Heart left ventricle (tissue), 16 donors: Measurements from ENCODE around the gene PLCB1. TPM values are rescaled to one million over a fixed set of nuclear protein-coding genes. Genes with fewer than 3 reads are reported as not detected.

Source experiments
- ATAC-seq, 4 donors: fragments of 200-7000 bp; cut with Tn5 transposase; one replicate each; pipeline ENCODE4 v1.9.1; 2020 to 2022; ENCODE audit warnings: moderate library complexity in 4 of 4, mild to moderate bottlenecking in 3 of 4, moderate number of reproducible peaks in 1 of 4
- DNase-seq, 5 donors: peaks; one replicate each; pipeline ENCODE4 v3.0.0-alpha.2; 2020
- H3K27ac ChIP-seq, 12 donors: fragments of 200-600 bp; sonication (generic) in 4 of 12; one replicate each; pipeline versions ENCODE4 v1.5.0 to v1.8.0; 2016 to 2022; ENCODE audit warnings: mild to moderate bottlenecking in 2 of 12
- H3K27me3 ChIP-seq, 9 donors: fragments of 200-600 bp; sonication (generic) in 2 of 9; one replicate each; pipeline versions ENCODE4 v1.5.1 to v1.8.0; 2016 to 2022; ENCODE audit warnings: mild to moderate bottlenecking in 3 of 9
- H3K36me3 ChIP-seq, 9 donors: fragments of 200-600 bp; sonication (generic) in 2 of 9; one replicate each; pipeline versions ENCODE4 v1.5.0 to v1.8.0; 2018 to 2022; ENCODE audit warnings: mild to moderate bottlenecking in 2 of 9
- H3K4me1 ChIP-seq, 12 donors: fragments of 200-600 bp; sonication (generic) in 4 of 12; one replicate each; pipeline versions ENCODE4 v1.5.0 to v1.8.0; 2016 to 2022; ENCODE audit warnings: mild to moderate bottlenecking in 3 of 12
- H3K4me3 ChIP-seq, 12 donors: fragments of 200-600 bp; sonication (generic) in 4 of 12; one replicate each; pipeline versions ENCODE4 v1.5.0 to v1.8.0; 2017 to 2022; ENCODE audit warnings: mild to moderate bottlenecking in 9 of 12, moderate library complexity in 4 of 12
- H3K9me3 ChIP-seq, 12 donors: fragments of 200-600 bp; sonication (generic) in 4 of 12; one replicate each; pipeline versions ENCODE4 v1.5.0 to v1.8.0; 2016 to 2022; ENCODE audit warnings: mild to moderate bottlenecking in 1 of 12
- POLR2A ChIP-seq, 2 donors: fragments of 450-650 bp; IDR thresholded peaks; one replicate each; pipeline ENCODE4 v1.6.1; 2017; ENCODE audit warnings: antibody characterized with exemption in 2 of 2, mild to moderate bottlenecking in 2 of 2, moderate library complexity in 2 of 2
- WGBS, 4 donors: extraction: QIAGEN DNeasy Blood & Tissue Kit in 2 of 4; methylation state at CpG; one replicate each; pipeline versions ENCODE4 v1.1.5 to v1.1.7; 2013 to 2018; 5-methylcytosine and 5-hydroxymethylcytosine counted together
- intact Hi-C, 10 donors: fragments of 100-400 bp; cut with DNase I; formaldehyde crosslinking; loops; one replicate each; pipeline versions ENCODE4 v1.11.1 to v1.14.2; 2022
- polyA plus RNA-seq, 2 donors: library from polyadenylated mRNA; stranded (reverse); fragments of 200-250 nt; gene quantifications; one replicate each; pipeline ENCODE4 v1.2.3, GENCODE V29; 2013
- total RNA-seq, 9 donors: library from RNA; depleted of rRNA in 2 of 9; stranded (reverse); fragments of >200 nt in 2 of 9; fragmentation: NEBNext Ultra II Directional in 3 of 9; extraction: Animal tissue kit (Norgen Biotek cat#: 25700) in 3 of 9; gene quantifications; one replicate each; pipeline versions ENCODE4 v1.1.0 to v1.2.4, GENCODE V29; 2016 to 2023
- TF ChIP-seq, protein P1 (sequence below), 12 donors: fragments of 200-600 bp; sonication (generic) in 4 of 12; IDR thresholded peaks; one replicate each; pipeline versions ENCODE4 v1.5.0 to v1.8.0; 2018 to 2022; ENCODE audit warnings: antibody characterized with exemption in 12 of 12, mild to moderate bottlenecking in 5 of 12
- donor health status: ischemic (EF 13 %, LVEDD 7.1; RV severe dilation, severe dysfunction).
- donor health status: healthy with polysubstance abuse.
- donor health status: DM: no; HTN: yes; CAD: no.
- donor health status: DM: no; HTN: no; CAD: no.
- donor health status: ischemic (EF 25% LVEDD 6.9; RV normal size, moderate dysfunction).
- donor health status: ischemic (EF 25% LVEDD 5.7; RV mildly dilated, moderate dysfunction).
- donor health status: healthy.
- donor health status: DM: yes; HTN: yes; CAD: no.
- donor health status: ischemic (EF 35%, LVEDD 5.7; RV mildly dilated, moderate dysfunction).
- donor health status: nonischemic (EF 11% LVEDD 7.7; RV severe dilation, severe dysfunction).
- donor health status: DM: yes; HTN: yes; CAD: no.
- donor health status: PGD.
- donor health status: ischemic (EF 29% LVEDD 5.4; RV normal size, mild dysfunction).
- donor health status: nonischemic (EF 23%, LVEDD 6.1; RV moderate dilation, normal function).

PLCB1 gene
- total and polyA plus RNA-seq, 11 donors = 2.5 to 12.1 (median 7.4) TPM

DNA sequence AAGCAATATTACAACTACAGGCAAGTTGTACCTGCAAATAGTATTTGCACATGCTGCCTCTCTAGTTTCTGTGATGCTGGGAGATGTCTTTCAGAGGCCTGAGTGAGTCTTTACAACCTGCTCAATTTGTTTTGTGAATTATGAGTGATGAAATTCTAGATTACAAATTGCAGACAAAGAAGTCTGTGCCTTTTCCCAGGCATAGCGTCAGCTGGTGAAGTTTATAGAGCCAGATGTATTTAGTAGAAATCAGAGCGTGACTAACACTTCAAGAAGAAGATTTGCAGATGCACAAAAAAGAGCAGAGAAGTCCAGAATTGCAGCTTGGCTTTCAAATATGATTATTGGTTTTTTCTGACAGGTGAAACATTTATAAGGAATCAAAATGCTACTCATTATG, 289.9 kb downstream of the PLCB1 start:
- H3K27ac ChIP-seq = no peak overlapping the region
- ATAC-seq = no peak
- intact Hi-C loops = no loop called here
- H3K4me1 ChIP-seq = peaks cover 0 to 14% (median 0%) of the 10 kb centered on the region in 12 donors
- H3K36me3 ChIP-seq = no peaks in the 10 kb centered on the region
- no peak overlapping the region for H3K4me3 ChIP-seq
- no peak for DNase-seq
- TF ChIP-seq, protein P1, sequence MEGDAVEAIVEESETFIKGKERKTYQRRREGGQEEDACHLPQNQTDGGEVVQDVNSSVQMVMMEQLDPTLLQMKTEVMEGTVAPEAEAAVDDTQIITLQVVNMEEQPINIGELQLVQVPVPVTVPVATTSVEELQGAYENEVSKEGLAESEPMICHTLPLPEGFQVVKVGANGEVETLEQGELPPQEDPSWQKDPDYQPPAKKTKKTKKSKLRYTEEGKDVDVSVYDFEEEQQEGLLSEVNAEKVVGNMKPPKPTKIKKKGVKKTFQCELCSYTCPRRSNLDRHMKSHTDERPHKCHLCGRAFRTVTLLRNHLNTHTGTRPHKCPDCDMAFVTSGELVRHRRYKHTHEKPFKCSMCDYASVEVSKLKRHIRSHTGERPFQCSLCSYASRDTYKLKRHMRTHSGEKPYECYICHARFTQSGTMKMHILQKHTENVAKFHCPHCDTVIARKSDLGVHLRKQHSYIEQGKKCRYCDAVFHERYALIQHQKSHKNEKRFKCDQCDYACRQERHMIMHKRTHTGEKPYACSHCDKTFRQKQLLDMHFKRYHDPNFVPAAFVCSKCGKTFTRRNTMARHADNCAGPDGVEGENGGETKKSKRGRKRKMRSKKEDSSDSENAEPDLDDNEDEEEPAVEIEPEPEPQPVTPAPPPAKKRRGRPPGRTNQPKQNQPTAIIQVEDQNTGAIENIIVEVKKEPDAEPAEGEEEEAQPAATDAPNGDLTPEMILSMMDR (IDR thresholded peaks at IDR 0.05) = no peak
- no peak for TF ChIP-seq POLR2A (IDR thresholded peaks at IDR 0.05)
- 70 to 91% (median 80%) methylated on average over 2 of the region's 2 CpGs for WGBS, 4 donors
- no peaks in the 10 kb centered on the region for H3K27me3 ChIP-seq
- no peaks in the 10 kb centered on the region for H3K9me3 ChIP-seq

- H3K9me3 ChIP-seq = no peaks in the 10 kb centered on the region
- H3K36me3 ChIP-seq = no peaks in the 10 kb centered on the region
- intact Hi-C loops = no loop called here
- no peak overlapping the region for H3K4me3 ChIP-seq
- no peak overlapping the region for H3K27ac ChIP-seq
- WGBS, 4 donors = 87 to 97% (median 91%) methylated on average over 2 of the region's 2 CpGs
- ATAC-seq (no peak), DNase-seq (no peak)
- peaks cover 0 to 29% (median 2%) of the 10 kb centered on the region in 12 donors for H3K4me1 ChIP-seq
- TF ChIP-seq, protein P1 (IDR thresholded peaks at IDR 0.05) = no peak
- TF ChIP-seq POLR2A (IDR thresholded peaks at IDR 0.05) = no peak
- no peaks in the 10 kb centered on the region for H3K27me3 ChIP-seq
Measured at GRCh38 chr20:8423482-8423881, 291.4 kb downstream of the PLCB1 start.

- H3K4me3 ChIP-seq = no peak overlapping the region
- H3K27ac ChIP-seq = no peak overlapping the region
- no peaks in the 10 kb centered on the region for H3K9me3 ChIP-seq
- no peak for TF ChIP-seq POLR2A (IDR thresholded peaks at IDR 0.05)
- TF ChIP-seq, protein P1 (IDR thresholded peaks at IDR 0.05) = no peak
- H3K4me1 ChIP-seq = peaks cover 0 to 34% (median 2%) of the 10 kb centered on the region in 12 donors
- H3K27me3 ChIP-seq = no peaks in the 10 kb centered on the region
- DNase-seq = no peak
- no peaks in the 10 kb centered on the region for H3K36me3 ChIP-seq
- ATAC-seq = peak in 1 of 4 donors; percentile 22
- intact Hi-C loops = no loop called here
- 75 to 95% (median 84%) methylated on average over 2 of the region's 2 CpGs for WGBS, 4 donors
Measured at GRCh38 chr20:8424010-8424409, 291.9 kb downstream of the PLCB1 start.

GRCh38 chr20:8425016-8425415, 292.9 kb downstream of the PLCB1 start:
- Histone ChIP-seq H3K27me3 (no peaks in the 10 kb centered on the region), H3K4me3 (no peak overlapping the region), H3K27ac (peak overlapping the region in 1 of 12 donors; percentile 40), H3K9me3 (no peaks in the 10 kb centered on the region), H3K36me3 (no peaks in the 10 kb centered on the region), H3K4me1 (peaks cover 0 to 44% (median 4%) of the 10 kb centered on the region in 12 donors)
- intact Hi-C loops = no loop called here
- TF ChIP-seq, protein P1 (IDR thresholded peaks at IDR 0.05) = no peak
- WGBS, 4 donors = 53 to 75% (median 67%) methylated on average over 4 of the region's 4 CpGs
- DNase-seq = no peak
- ATAC-seq = no peak
